ENCODE data around the gene TIMP2.

GRCh38 chr17:78905541-78905940 is 19.6 kb downstream of the TIMP2 start:
- no peak for TF ChIP-seq CTCF (IDR thresholded peaks at IDR 0.05; ENCODE audit: low read depth, low read length, missing input control)
- TF ChIP-seq, protein P1, sequence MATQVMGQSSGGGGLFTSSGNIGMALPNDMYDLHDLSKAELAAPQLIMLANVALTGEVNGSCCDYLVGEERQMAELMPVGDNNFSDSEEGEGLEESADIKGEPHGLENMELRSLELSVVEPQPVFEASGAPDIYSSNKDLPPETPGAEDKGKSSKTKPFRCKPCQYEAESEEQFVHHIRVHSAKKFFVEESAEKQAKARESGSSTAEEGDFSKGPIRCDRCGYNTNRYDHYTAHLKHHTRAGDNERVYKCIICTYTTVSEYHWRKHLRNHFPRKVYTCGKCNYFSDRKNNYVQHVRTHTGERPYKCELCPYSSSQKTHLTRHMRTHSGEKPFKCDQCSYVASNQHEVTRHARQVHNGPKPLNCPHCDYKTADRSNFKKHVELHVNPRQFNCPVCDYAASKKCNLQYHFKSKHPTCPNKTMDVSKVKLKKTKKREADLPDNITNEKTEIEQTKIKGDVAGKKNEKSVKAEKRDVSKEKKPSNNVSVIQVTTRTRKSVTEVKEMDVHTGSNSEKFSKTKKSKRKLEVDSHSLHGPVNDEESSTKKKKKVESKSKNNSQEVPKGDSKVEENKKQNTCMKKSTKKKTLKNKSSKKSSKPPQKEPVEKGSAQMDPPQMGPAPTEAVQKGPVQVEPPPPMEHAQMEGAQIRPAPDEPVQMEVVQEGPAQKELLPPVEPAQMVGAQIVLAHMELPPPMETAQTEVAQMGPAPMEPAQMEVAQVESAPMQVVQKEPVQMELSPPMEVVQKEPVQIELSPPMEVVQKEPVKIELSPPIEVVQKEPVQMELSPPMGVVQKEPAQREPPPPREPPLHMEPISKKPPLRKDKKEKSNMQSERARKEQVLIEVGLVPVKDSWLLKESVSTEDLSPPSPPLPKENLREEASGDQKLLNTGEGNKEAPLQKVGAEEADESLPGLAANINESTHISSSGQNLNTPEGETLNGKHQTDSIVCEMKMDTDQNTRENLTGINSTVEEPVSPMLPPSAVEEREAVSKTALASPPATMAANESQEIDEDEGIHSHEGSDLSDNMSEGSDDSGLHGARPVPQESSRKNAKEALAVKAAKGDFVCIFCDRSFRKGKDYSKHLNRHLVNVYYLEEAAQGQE (IDR thresholded peaks at IDR 0.05), result no peak
- no peak for TF ChIP-seq JUND (IDR thresholded peaks at IDR 0.05)
- no peak for TF ChIP-seq RAD21 (IDR thresholded peaks at IDR 0.05)
- no peak for TF ChIP-seq EGR1 (IDR thresholded peaks at IDR 0.05; ENCODE audit: low read depth in 2 of 2)
